H1 (cell line): Measurements from ENCODE around the gene GSE1. TPM values are rescaled to one million over a fixed set of nuclear protein-coding genes. Genes with fewer than 3 reads are reported as not detected.

ENCODE experiments used
- CTCF ChIA-PET: fragments of 300-600 bp; sonication (Branson Sonifier 250); formaldehyde crosslinking; loops from one replicate; lab custom pipeline; 2021; ENCODE audit not compliant: partially characterized antibody; lab: Charles Lee
- POLR2A ChIA-PET: fragments of 300-600 bp; sonication (Branson Sonifier 250); formaldehyde crosslinking; loops from one replicate; lab custom pipeline; 2021; ENCODE audit warnings: inconsistent platforms; ENCODE audit not compliant: partially characterized antibody; lab: Charles Lee
- DNase-seq, 2 experiments: peaks; one replicate each; pipeline versions ENCODE4 v3.0.0 to v3.0.0-alpha.2; 2010 to 2022; ENCODE audit warnings: low spot score in 2 of 2, low read depth in 1 of 2, mixed read lengths in 1 of 2
- FAIRE-seq: peaks from 2 replicates; lab custom pipeline; 2011; peaks lifted over from hg19 to GRCh38; lab: Jason Lieb, UNC
- H2AFZ ChIP-seq: 2 replicates; pipeline ENCODE4 v1.8.1; 2012; ENCODE audit warnings: low read length, inconsistent platforms
- H2AK5ac ChIP-seq: 2 replicates; pipeline ENCODE4 v1.6.1; 2013; ENCODE audit warnings: low read depth, low read length
- H2BK120ac ChIP-seq: replicated peaks from 2 replicates; pipeline ENCODE3; 2013; ENCODE audit warnings: low read depth, low read length, inconsistent platforms
- H2BK12ac ChIP-seq: 2 replicates; pipeline ENCODE4 v1.6.1; 2013; ENCODE audit warnings: low read depth, low read length
- H2BK15ac ChIP-seq: 2 replicates; pipeline ENCODE4 v1.6.1; 2013; ENCODE audit warnings: low read length
- H2BK20ac ChIP-seq: 2 replicates; pipeline ENCODE4 v1.6.1; 2013; ENCODE audit warnings: low read length
- H2BK5ac ChIP-seq: 2 replicates; pipeline ENCODE4 v1.6.1; 2013; ENCODE audit warnings: low read depth, low read length
- H3K14ac ChIP-seq: 2 replicates; pipeline ENCODE4 v1.6.1; 2013; ENCODE audit warnings: inconsistent platforms; ENCODE audit not compliant: insufficient read length
- H3K18ac ChIP-seq: 2 replicates; pipeline ENCODE4 v1.6.1; 2013; ENCODE audit warnings: low read length; ENCODE audit errors: extremely low read depth
- H3K23ac ChIP-seq: 2 replicates; pipeline ENCODE4 v1.6.1; 2013; ENCODE audit warnings: inconsistent platforms; ENCODE audit not compliant: insufficient read length
- H3K23me2 ChIP-seq: 2 replicates; pipeline ENCODE4 v1.6.1; 2013; ENCODE audit warnings: low read depth, low read length
- H3K27ac ChIP-seq: 2 replicates; pipeline ENCODE4 v1.6.1; 2011; ENCODE audit warnings: low read depth, low read length, inconsistent platforms
- H3K27me3 ChIP-seq, 4 experiments: replicated peaks in 1 of 4; 1 replicate in 1 of 4; 2 replicates in 3 of 4; pipeline versions ENCODE4 v1.6.1 to v1.8.1; 2011 to 2013; ENCODE audit warnings: low read length in 3 of 4, mild to moderate bottlenecking in 3 of 4, inconsistent platforms in 2 of 4, mixed read lengths in 2 of 4, moderate library complexity in 1 of 4; ENCODE audit not compliant: control insufficient read depth in 3 of 4, insufficient read depth in 3 of 4; ENCODE audit errors: extremely low read depth in 1 of 4
- H3K36me3 ChIP-seq, 4 experiments: 2 replicates each; pipeline versions ENCODE4 v1.6.1 to v1.8.1; 2011 to 2013; ENCODE audit warnings: mild to moderate bottlenecking in 4 of 4, low read length in 3 of 4, moderate library complexity in 2 of 4, control low read depth in 1 of 4, inconsistent platforms in 1 of 4; ENCODE audit not compliant: insufficient read depth in 4 of 4, control insufficient read depth in 2 of 4
- H3K4ac ChIP-seq: replicated peaks from 2 replicates; pipeline ENCODE3; 2013; ENCODE audit warnings: low read length, low read depth, mixed read lengths, inconsistent platforms; ENCODE audit not compliant: insufficient read length
- H3K4me1 ChIP-seq, 4 experiments: replicated peaks in 1 of 4; 1 replicate in 1 of 4; 2 replicates in 3 of 4; pipeline versions ENCODE4 v1.6.1 to v1.8.1; 2011 to 2013; ENCODE audit warnings: low read length in 3 of 4, inconsistent platforms in 2 of 4, mixed read lengths in 1 of 4; ENCODE audit not compliant: insufficient read depth in 4 of 4, control insufficient read depth in 3 of 4
- H3K4me2 ChIP-seq, 2 experiments: 2 replicates each; pipeline versions ENCODE4 v1.6.1 to v1.8.1; 2011 to 2013; ENCODE audit warnings: low read depth in 2 of 2, low read length in 2 of 2, control low read depth in 1 of 2, inconsistent platforms in 1 of 2, mild to moderate bottlenecking in 1 of 2; ENCODE audit not compliant: insufficient read depth in 1 of 2
- H3K4me3 ChIP-seq, 4 experiments: fragments of 200-600, 300-600 bp in 1 of 4; sonication (generic), shearing (Covaris generic), sonication (Bioruptor Twin) in 1 of 4; 2 replicates each; pipeline versions ENCODE4 v1.5.1 to v1.8.1; 2011 to 2016; ENCODE audit warnings: low read length in 4 of 4, low read depth in 3 of 4, control low read depth in 2 of 4, inconsistent platforms in 2 of 4, mild to moderate bottlenecking in 2 of 4, mixed read lengths in 1 of 4, moderate library complexity in 1 of 4; ENCODE audit not compliant: insufficient read depth in 2 of 4; ENCODE audit errors: extremely low read depth in 1 of 4
- H3K56ac ChIP-seq: replicated peaks from 2 replicates; pipeline ENCODE3; 2013; ENCODE audit warnings: low read depth, mild to moderate bottlenecking, mixed read lengths, low read length, inconsistent platforms; ENCODE audit not compliant: insufficient read length
- H3K79me1 ChIP-seq: 2 replicates; pipeline ENCODE4 v1.6.1; 2013; ENCODE audit warnings: low read depth, low read length, control low read depth
- H3K79me2 ChIP-seq, 2 experiments: 2 replicates each; pipeline versions ENCODE4 v1.6.1 to v1.8.1; 2012 to 2013; ENCODE audit warnings: low read length in 2 of 2, mild to moderate bottlenecking in 2 of 2, inconsistent platforms in 1 of 2; ENCODE audit not compliant: insufficient read depth in 2 of 2, control insufficient read depth in 1 of 2
- H3K9ac ChIP-seq, 4 experiments: replicated peaks in 1 of 4; 1 replicate in 1 of 4; 2 replicates in 3 of 4; pipeline versions ENCODE4 v1.6.1 to v1.8.1; 2011 to 2013; ENCODE audit warnings: low read depth in 3 of 4, low read length in 3 of 4, control low read depth in 2 of 4, mild to moderate bottlenecking in 2 of 4, moderate library complexity in 2 of 4, inconsistent platforms in 1 of 4; ENCODE audit errors: extremely low read depth in 1 of 4
- H3K9me3 ChIP-seq, 2 experiments: 2 replicates each; pipeline versions ENCODE4 v1.6.1 to v1.8.1; 2012 to 2013; ENCODE audit warnings: mild to moderate bottlenecking in 2 of 2, moderate library complexity in 2 of 2, control low read depth in 1 of 2, inconsistent platforms in 1 of 2, low read depth in 1 of 2, low read length in 1 of 2, mixed read lengths in 1 of 2; ENCODE audit not compliant: insufficient read depth in 2 of 2
- H4K20me1 ChIP-seq, 2 experiments: replicated peaks in 1 of 2; 2 replicates each; pipeline versions ENCODE3 to v1.8.1; 2011 to 2013; ENCODE audit warnings: inconsistent platforms in 2 of 2, low read length in 2 of 2, mild to moderate bottlenecking in 1 of 2; ENCODE audit not compliant: insufficient read depth in 2 of 2, control insufficient read depth in 1 of 2
- H4K5ac ChIP-seq: 2 replicates; pipeline ENCODE4 v1.6.1; 2013; ENCODE audit warnings: low read length, low read depth, mixed read lengths, inconsistent platforms; ENCODE audit not compliant: insufficient read length
- H4K8ac ChIP-seq: 2 replicates; pipeline ENCODE4 v1.8.0; 2013; ENCODE audit warnings: mild to moderate bottlenecking, moderate library complexity, low read length, inconsistent platforms; ENCODE audit not compliant: insufficient read depth; ENCODE audit errors: extremely low read depth
- H4K91ac ChIP-seq: replicated peaks from 2 replicates; pipeline ENCODE3; 2013; ENCODE audit warnings: low read length, mixed read lengths, inconsistent platforms; ENCODE audit not compliant: insufficient read length
- ATF2 ChIP-seq: IDR thresholded peaks from 2 replicates; pipeline ENCODE4 v1.6.1; 2012; ENCODE audit warnings: low read length, inconsistent platforms
- CHD1 ChIP-seq: IDR thresholded peaks from 2 replicates; pipeline ENCODE4 v1.6.1; 2012; ENCODE audit warnings: low read depth, low read length, improper control_type of control experiment
- GTF2F1 ChIP-seq: IDR thresholded peaks from 2 replicates; pipeline ENCODE4 v1.6.1; 2012; ENCODE audit warnings: low read depth, low read length, improper control_type of control experiment, borderline replicate concordance
- JUND ChIP-seq: IDR thresholded peaks from 2 replicates; pipeline ENCODE4 v1.6.1; 2011; ENCODE audit warnings: mild to moderate bottlenecking, improper control_type of control experiment, low read length
- MAX ChIP-seq: IDR thresholded peaks from 2 replicates; pipeline ENCODE4 v1.6.1; 2012; ENCODE audit warnings: inconsistent platforms
- NANOG ChIP-seq: IDR thresholded peaks from 2 replicates; pipeline ENCODE4 v1.6.1; 2011; ENCODE audit warnings: low read length, low read depth, mild to moderate bottlenecking, inconsistent platforms; ENCODE audit not compliant: insufficient read depth, poor library complexity, severe bottlenecking
- PHF8 ChIP-seq: fragments of 200-600 bp; sonication (generic); conservative IDR thresholded peaks from 2 replicates; pipeline ENCODE4 v1.7.1; 2012; ENCODE audit warnings: low read depth, mild to moderate bottlenecking, inconsistent platforms, low read length, moderate library complexity
- RAD21 ChIP-seq, 2 experiments: IDR thresholded peaks in 1 of 2; conservative IDR thresholded peaks in 1 of 2; 2 replicates each; pipeline ENCODE4 v1.6.1; 2011; ENCODE audit warnings: low read depth in 2 of 2, low read length in 2 of 2, improper control_type of control experiment in 1 of 2, inconsistent platforms in 1 of 2, mild to moderate bottlenecking in 1 of 2, moderate library complexity in 1 of 2
- RXRA ChIP-seq: IDR thresholded peaks from 2 replicates; pipeline ENCODE4 v1.6.1; 2011; ENCODE audit warnings: low read depth, mild to moderate bottlenecking, low read length, moderate library complexity; ENCODE audit not compliant: insufficient read depth
- SP4 ChIP-seq: IDR thresholded peaks from 2 replicates; pipeline ENCODE4 v1.6.1; 2012; ENCODE audit warnings: low read length, inconsistent platforms
- TEAD4 ChIP-seq: IDR thresholded peaks from 2 replicates; pipeline ENCODE4 v1.6.1; 2012; ENCODE audit warnings: low read depth, low read length, inconsistent platforms, mixed read lengths
- ZNF274 ChIP-seq: IDR thresholded peaks from 2 replicates; pipeline ENCODE4 v1.7.0; 2012; ENCODE audit warnings: low read length, borderline replicate concordance; ENCODE audit errors: extremely low read depth
- WGBS, 2 experiments: shearing (Covaris generic) in 1 of 2; methylation state at CpG; one replicate each; pipeline versions ENCODE4 v1.1.6 to v1.1.7; 2013 to 2015; ENCODE audit warnings: low lambda C conversion rate in 2 of 2, mixed read lengths in 2 of 2, inconsistent platforms in 1 of 2, low coverage in 1 of 2, missing lambda C conversion rate in 1 of 2; ENCODE audit not compliant: insufficient replicate concordance in 2 of 2, insufficient coverage in 1 of 2, insufficient read length in 1 of 2; ENCODE audit errors: extremely low coverage in 1 of 2, missing lambda C conversion rate in 1 of 2; 5-methylcytosine and 5-hydroxymethylcytosine counted together
- polyA plus RNA-seq, 7 experiments: library from polyadenylated mRNA; depleted of rRNA in 3 of 7; stranded (reverse) in 5 of 7; unstranded in 2 of 7; fragments of >200 nt in 5 of 7; fragments of 200-250 nt in 2 of 7; gene quantifications; 1 replicate in 5 of 7; 2 replicates in 1 of 7; 4 replicates in 1 of 7; pipeline versions ENCODE4 v1.2.1 to v1.2.3, GENCODE V29; 2011 to 2013; ENCODE audit warnings: missing spikeins in 2 of 7, mixed read lengths in 2 of 7
- total RNA-seq: library from RNA; stranded (reverse); fragmentation: NEBNext Ultra II Directional; extraction: Animal tissue kit (Norgen Biotek cat#: 25700); gene quantifications from 2 replicates; pipeline ENCODE4 v1.2.1, GENCODE V29; 2021

The GSE1 gene
- total and polyA plus RNA-seq, 2 of the 8 experiments (the other 6 are each of a cell fraction or from before 2014, with no cell fraction given): 26.0 to 65.6 TPM

GRCh38 chr16:85662482-85662812, 49.3 kb downstream of the GSE1 start:
- H3K9me3 ChIP-seq: no peaks in the 10 kb centered on the region
- H3K4me2 ChIP-seq: no peak overlapping the region
- H3K14ac ChIP-seq: no peak overlapping the region
- DNase-seq: no peak
- no peak overlapping the region for H4K91ac ChIP-seq
- H2AFZ ChIP-seq: no peak overlapping the region
- no peak for FAIRE-seq
- no peak for TF ChIP-seq RAD21 (IDR thresholded peaks at IDR 0.05 in 1 of 2, conservative IDR thresholded peaks at IDR 0.05 in 1 of 2; ENCODE audit: low read depth in 2 of 2, low read length in 2 of 2)
- TF ChIP-seq ZNF274: no peak
- TF ChIP-seq SP4: no peak
- no peak for TF ChIP-seq GTF2F1
- no peak for TF ChIP-seq PHF8
- no peak for TF ChIP-seq TEAD4
- no peak for TF ChIP-seq NANOG
- no peak for TF ChIP-seq RXRA
- no peak for TF ChIP-seq MAX
- no peak for TF ChIP-seq JUND
- no peak for TF ChIP-seq ATF2
- no peak for TF ChIP-seq CHD1
- peak overlapping the region; percentile 28; the same call in 1 of the 2 replicates for H4K8ac ChIP-seq
- H2BK12ac ChIP-seq: no peak overlapping the region
- POLR2A ChIA-PET: interaction anchor here (1.5 to 1.9 kb wide), 2 partner anchors 13 to 37 kb away, joined by 4 to 7 read pairs; no protein-coding TSS in a partner anchor
- H3K23me2 ChIP-seq: no peaks in the 10 kb centered on the region
- H3K79me1 ChIP-seq: no peaks in the 10 kb centered on the region; the same call in 1 of the 2 replicates
- no peak overlapping the region for H2BK5ac ChIP-seq
- H2BK20ac ChIP-seq: no peak overlapping the region
- CTCF ChIA-PET: interaction anchor here (0.9 to 16.9 kb wide), 4 partner anchors 12 to 201 kb away, joined by 3 to 248 read pairs (median 60); no protein-coding TSS in a partner anchor
- peaks cover 45 to 82% (median 68%) of the 10 kb centered on the region in 4 experiments for H3K36me3 ChIP-seq
- H3K18ac ChIP-seq: no peak overlapping the region
- H3K4me3 ChIP-seq: no peak overlapping the region
- no peak overlapping the region for H3K23ac ChIP-seq
- H3K9ac ChIP-seq: no peak overlapping the region
- H2BK120ac ChIP-seq: no peak overlapping the region
- H2BK15ac ChIP-seq: no peak overlapping the region
- H4K5ac ChIP-seq: no peak overlapping the region
- H3K27ac ChIP-seq: peak overlapping the region; percentile 4; the same call in 1 of the 2 replicates
- no peak overlapping the region for H2AK5ac ChIP-seq
- 95% methylated on average over 3 of the region's 3 CpGs; no CpG with 5 or more reads in 1 of the 2 experiments for whole genome bisulfite sequencing, 2 experiments
- H4K20me1 ChIP-seq: peaks cover 10 to 33% of the 10 kb centered on the region in 2 experiments
- no peaks in the 10 kb centered on the region for H3K79me2 ChIP-seq
- no peaks in the 10 kb centered on the region; a peak in 1 of 7 replicates for H3K4me1 ChIP-seq
- no peak overlapping the region for H3K56ac ChIP-seq
- H3K27me3 ChIP-seq: no peaks in the 10 kb centered on the region
- H3K4ac ChIP-seq: no peak overlapping the region
